ENCODE results near the gene EYA2.

Gene EYA2

DNA sequence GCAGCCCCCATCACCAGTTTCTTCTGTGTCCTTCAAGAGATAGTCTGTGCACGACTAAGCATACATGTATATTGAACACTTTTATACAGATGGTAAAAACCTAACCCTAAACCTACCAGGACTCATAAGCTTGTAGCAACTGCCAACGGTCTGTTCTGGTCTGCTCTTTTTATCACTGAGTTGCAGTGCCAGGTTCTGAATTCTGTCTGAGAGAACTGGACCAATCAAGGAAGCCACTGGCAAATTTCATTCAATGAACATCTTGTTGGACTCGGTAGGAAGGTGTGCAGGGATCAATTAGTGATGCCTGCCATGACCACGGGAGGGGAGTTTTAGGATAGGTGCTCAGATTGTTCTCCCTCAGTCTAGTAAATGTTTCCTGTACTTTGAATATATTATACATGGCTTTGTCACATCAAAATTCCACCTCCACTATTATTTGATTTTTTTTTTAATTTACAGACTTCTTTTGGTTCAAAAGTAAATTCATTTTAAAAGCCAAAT lies 146.8 kb downstream of the EYA2 start:
- Histone ChIP-seq H3K27ac (ENCODE audit: low read depth, low read length) (no peak overlapping the region), H3K4me3 (ENCODE audit: low read depth, low read length) (no peak overlapping the region), H3K36me3 (ENCODE audit: control insufficient read depth, insufficient read depth, low read length) (no peaks in the 10 kb centered on the region), H3K9ac (ENCODE audit: low read depth, low read length) (no peak overlapping the region), H3K27me3 (ENCODE audit: control insufficient read depth, insufficient read depth, low read length) (no peaks in the 10 kb centered on the region), H3K9me3 (ENCODE audit: control insufficient read depth, insufficient read depth, low read length) (no peaks in the 10 kb centered on the region), H3K4me1 (ENCODE audit: control insufficient read depth, insufficient read depth, low read length) (no peaks in the 10 kb centered on the region; the same call in 1 of the 2 replicates)

DNA sequence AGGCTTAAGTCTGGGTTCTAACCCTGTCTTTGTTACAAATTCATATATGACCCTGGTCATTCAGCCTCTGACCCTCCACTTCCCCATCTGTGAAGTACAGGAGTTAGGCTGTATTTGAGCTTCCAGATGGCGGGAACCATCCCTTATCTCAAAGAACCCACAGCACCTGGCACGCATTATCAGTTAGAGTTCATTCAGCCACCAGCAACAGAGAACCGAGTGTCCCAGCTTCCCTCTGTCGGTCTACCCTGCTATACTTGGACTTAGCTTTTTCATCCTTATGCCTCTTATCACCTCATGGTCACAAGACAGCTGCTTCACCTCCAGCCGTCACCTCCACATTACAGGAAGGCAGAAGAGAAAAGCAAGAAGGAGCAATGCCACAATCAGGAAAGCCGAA lies 147.8 kb downstream of the EYA2 start:
- H3K27me3 ChIP-seq (ENCODE audit: control insufficient read depth, insufficient read depth, low read length), result no peaks in the 10 kb centered on the region

GRCh38 chr20:47043086-47043485 lies 148.4 kb downstream of the EYA2 start:
- Histone ChIP-seq H3K9me3 (ENCODE audit: control insufficient read depth, insufficient read depth, low read length) (no peaks in the 10 kb centered on the region), H3K9ac (ENCODE audit: low read depth, low read length) (no peak overlapping the region), H3K4me1 (ENCODE audit: control insufficient read depth, insufficient read depth, low read length) (no peaks in the 10 kb centered on the region; the same call in 1 of the 2 replicates), H3K4me3 (ENCODE audit: low read depth, low read length) (no peak overlapping the region), H3K36me3 (ENCODE audit: control insufficient read depth, insufficient read depth, low read length) (no peaks in the 10 kb centered on the region), H3K27ac (ENCODE audit: low read depth, low read length) (no peak overlapping the region), H3K27me3 (ENCODE audit: control insufficient read depth, insufficient read depth, low read length) (no peaks in the 10 kb centered on the region)

More for the DNA sequence above, 147.8 kb downstream of the EYA2 start:
- H3K9ac ChIP-seq (ENCODE audit: low read depth, low read length), result no peak overlapping the region
- no peak overlapping the region for H3K4me3 ChIP-seq (ENCODE audit: low read depth, low read length)
- no peaks in the 10 kb centered on the region for H3K9me3 ChIP-seq (ENCODE audit: control insufficient read depth, insufficient read depth, low read length)
- H3K27ac ChIP-seq (ENCODE audit: low read depth, low read length), result no peak overlapping the region
- no peaks in the 10 kb centered on the region; the same call in 1 of the 2 replicates for H3K4me1 ChIP-seq (ENCODE audit: control insufficient read depth, insufficient read depth, low read length)
- H3K36me3 ChIP-seq (ENCODE audit: control insufficient read depth, insufficient read depth, low read length), result no peaks in the 10 kb centered on the region

GRCh38 chr20:47044938-47045337 lies 150.3 kb downstream of the EYA2 start:
- H3K9ac ChIP-seq (ENCODE audit: low read depth, low read length), result no peak overlapping the region
- no peaks in the 10 kb centered on the region for H3K36me3 ChIP-seq (ENCODE audit: control insufficient read depth, insufficient read depth, low read length)
- H3K9me3 ChIP-seq (ENCODE audit: control insufficient read depth, insufficient read depth, low read length), result no peaks in the 10 kb centered on the region

GRCh38 chr20:47048054-47048453 lies 153.4 kb downstream of the EYA2 start:
- H3K9ac ChIP-seq (ENCODE audit: low read depth, low read length), result no peak overlapping the region
- no peak overlapping the region for H3K4me3 ChIP-seq (ENCODE audit: low read depth, low read length)
- no peaks in the 10 kb centered on the region for H3K27me3 ChIP-seq (ENCODE audit: control insufficient read depth, insufficient read depth, low read length)
- no peaks in the 10 kb centered on the region for H3K9me3 ChIP-seq (ENCODE audit: control insufficient read depth, insufficient read depth, low read length)
- H3K4me1 ChIP-seq (ENCODE audit: control insufficient read depth, insufficient read depth, low read length), result no peaks in the 10 kb centered on the region
- no peaks in the 10 kb centered on the region for H3K36me3 ChIP-seq (ENCODE audit: control insufficient read depth, insufficient read depth, low read length)
- H3K27ac ChIP-seq (ENCODE audit: low read depth, low read length), result no peak overlapping the region

More at GRCh38 chr20:47044938-47045337, 150.3 kb downstream of the EYA2 start:
- H3K27me3 ChIP-seq (ENCODE audit: control insufficient read depth, insufficient read depth, low read length), result no peaks in the 10 kb centered on the region
- H3K4me1 ChIP-seq (ENCODE audit: control insufficient read depth, insufficient read depth, low read length), result no peaks in the 10 kb centered on the region; the same call in 1 of the 2 replicates
- no peak overlapping the region for H3K4me3 ChIP-seq (ENCODE audit: low read depth, low read length)
- no peak overlapping the region for H3K27ac ChIP-seq (ENCODE audit: low read depth, low read length)

DNA sequence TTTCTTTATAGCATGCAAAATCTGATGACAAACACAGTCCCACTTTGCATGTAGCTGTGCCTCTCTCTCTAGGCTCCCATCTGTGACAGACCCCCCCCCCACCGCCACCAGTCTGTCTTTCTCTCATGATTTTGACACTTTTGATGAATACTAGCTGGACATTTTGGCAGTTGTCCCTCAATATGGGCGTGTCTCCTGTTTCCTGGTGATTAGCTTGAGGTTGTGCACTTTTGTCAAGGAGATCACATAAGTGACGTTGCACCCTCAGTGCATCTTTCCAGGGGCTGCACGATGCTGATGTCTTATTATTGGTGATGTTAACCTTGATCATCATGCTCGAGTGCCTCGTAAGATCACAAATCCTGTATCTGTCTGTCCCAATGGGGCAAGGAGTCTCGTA lies 155.1 kb downstream of the EYA2 start:
- H3K27ac ChIP-seq (ENCODE audit: low read depth, low read length), result no peak overlapping the region

GRCh38 chr20:47050996-47051395 lies 156.4 kb downstream of the EYA2 start:
- Histone ChIP-seq H3K4me1 (ENCODE audit: control insufficient read depth, insufficient read depth, low read length) (no peaks in the 10 kb centered on the region), H3K9ac (ENCODE audit: low read depth, low read length) (no peak overlapping the region), H3K9me3 (ENCODE audit: control insufficient read depth, insufficient read depth, low read length) (no peaks in the 10 kb centered on the region), H3K27ac (ENCODE audit: low read depth, low read length) (no peak overlapping the region), H3K4me3 (ENCODE audit: low read depth, low read length) (no peak overlapping the region), H3K36me3 (ENCODE audit: control insufficient read depth, insufficient read depth, low read length) (no peaks in the 10 kb centered on the region), H3K27me3 (ENCODE audit: control insufficient read depth, insufficient read depth, low read length) (no peaks in the 10 kb centered on the region)

More for the DNA sequence above, 155.1 kb downstream of the EYA2 start:
- Histone ChIP-seq H3K36me3 (ENCODE audit: control insufficient read depth, insufficient read depth, low read length) (no peaks in the 10 kb centered on the region), H3K4me1 (ENCODE audit: control insufficient read depth, insufficient read depth, low read length) (no peaks in the 10 kb centered on the region), H3K4me3 (ENCODE audit: low read depth, low read length) (no peak overlapping the region), H3K9ac (ENCODE audit: low read depth, low read length) (no peak overlapping the region), H3K9me3 (ENCODE audit: control insufficient read depth, insufficient read depth, low read length) (no peaks in the 10 kb centered on the region), H3K27me3 (ENCODE audit: control insufficient read depth, insufficient read depth, low read length) (no peaks in the 10 kb centered on the region)

- no peak overlapping the region for H3K27ac ChIP-seq (ENCODE audit: low read depth, low read length)
- H3K4me3 ChIP-seq (ENCODE audit: low read depth, low read length), result no peak overlapping the region
- no peak overlapping the region for H3K9ac ChIP-seq (ENCODE audit: low read depth, low read length)
- H3K27me3 ChIP-seq (ENCODE audit: control insufficient read depth, insufficient read depth, low read length), result no peaks in the 10 kb centered on the region
- no peaks in the 10 kb centered on the region for H3K9me3 ChIP-seq (ENCODE audit: control insufficient read depth, insufficient read depth, low read length)
- no peaks in the 10 kb centered on the region for H3K36me3 ChIP-seq (ENCODE audit: control insufficient read depth, insufficient read depth, low read length)
- no peaks in the 10 kb centered on the region for H3K4me1 ChIP-seq (ENCODE audit: control insufficient read depth, insufficient read depth, low read length)
Measured at GRCh38 chr20:47051936-47052526, 157.4 kb downstream of the EYA2 start.

GRCh38 chr20:47054506-47054905 lies 159.9 kb downstream of the EYA2 start:
- no peak overlapping the region for H3K9ac ChIP-seq (ENCODE audit: low read depth, low read length)
- no peak overlapping the region for H3K27ac ChIP-seq (ENCODE audit: low read depth, low read length)
- H3K4me1 ChIP-seq (ENCODE audit: control insufficient read depth, insufficient read depth, low read length), result no peaks in the 10 kb centered on the region
- no peaks in the 10 kb centered on the region for H3K9me3 ChIP-seq (ENCODE audit: control insufficient read depth, insufficient read depth, low read length)
- H3K27me3 ChIP-seq (ENCODE audit: control insufficient read depth, insufficient read depth, low read length), result no peaks in the 10 kb centered on the region
- no peak overlapping the region for H3K4me3 ChIP-seq (ENCODE audit: low read depth, low read length)
- no peaks in the 10 kb centered on the region for H3K36me3 ChIP-seq (ENCODE audit: control insufficient read depth, insufficient read depth, low read length)

DNA sequence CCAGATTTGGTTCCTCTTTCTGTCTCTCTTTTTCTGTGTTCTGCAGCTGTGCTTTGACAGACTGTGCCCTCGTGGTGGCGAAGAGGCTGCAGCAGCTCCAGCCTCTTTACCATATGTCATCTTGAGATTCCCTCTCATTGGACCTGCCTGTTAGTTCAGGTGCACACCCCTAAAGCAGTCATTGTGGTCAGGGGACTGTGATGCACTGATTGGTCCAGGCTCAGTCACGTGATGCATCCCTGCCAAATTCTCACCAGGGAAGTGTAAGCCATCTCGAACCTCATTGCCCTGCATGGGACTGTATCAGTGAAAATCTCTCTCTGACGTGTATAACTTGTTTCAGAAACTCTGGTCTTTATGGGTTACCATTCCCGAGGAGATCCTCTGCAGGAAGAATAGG lies 160.3 kb downstream of the EYA2 start:
- Histone ChIP-seq H3K9ac (ENCODE audit: low read depth, low read length) (no peak overlapping the region), H3K4me1 (ENCODE audit: control insufficient read depth, insufficient read depth, low read length) (no peaks in the 10 kb centered on the region), H3K4me3 (ENCODE audit: low read depth, low read length) (no peak overlapping the region), H3K36me3 (ENCODE audit: control insufficient read depth, insufficient read depth, low read length) (no peaks in the 10 kb centered on the region), H3K27me3 (ENCODE audit: control insufficient read depth, insufficient read depth, low read length) (no peaks in the 10 kb centered on the region), H3K27ac (ENCODE audit: low read depth, low read length) (no peak overlapping the region), H3K9me3 (ENCODE audit: control insufficient read depth, insufficient read depth, low read length) (no peaks in the 10 kb centered on the region)

- Histone ChIP-seq H3K9ac (ENCODE audit: low read depth, low read length) (no peak overlapping the region), H3K4me3 (ENCODE audit: low read depth, low read length) (no peak overlapping the region), H3K9me3 (ENCODE audit: control insufficient read depth, insufficient read depth, low read length) (no peaks in the 10 kb centered on the region), H3K36me3 (ENCODE audit: control insufficient read depth, insufficient read depth, low read length) (no peaks in the 10 kb centered on the region), H3K27me3 (ENCODE audit: control insufficient read depth, insufficient read depth, low read length) (no peaks in the 10 kb centered on the region), H3K4me1 (ENCODE audit: control insufficient read depth, insufficient read depth, low read length) (no peaks in the 10 kb centered on the region), H3K27ac (ENCODE audit: low read depth, low read length) (no peak overlapping the region)
Measured at GRCh38 chr20:47055699-47056369, 161.2 kb downstream of the EYA2 start.

All from HUES48 (cell line).